T-cell (primary cell): ENCODE data around the gene NDUFS6. TPM values are rescaled to one million over a fixed set of nuclear protein-coding genes. Genes with fewer than 3 reads are reported as not detected.

Experiments
- ATAC-seq, 4 experiments: fragments of 200-7000 bp in 3 of 4; fragments of 150-1000 bp in 1 of 4; cut with Tn5 transposase; replicated peaks in 1 of 4; 1 replicate in 3 of 4; 2 replicates in 1 of 4; pipeline ENCODE4 v1.10.0; 2021; ENCODE audit warnings: moderate library complexity in 3 of 4, mild to moderate bottlenecking in 2 of 4, moderate number of reproducible peaks in 1 of 4
- CTCF ChIA-PET, 2 donors: fragments of 300-600 bp; sonication (Branson Sonifier 250); formaldehyde crosslinking; loops; one replicate each; lab custom pipeline; 2022; ENCODE audit warnings: antibody characterized with exemption in 2 of 2; lab: Charles Lee
- POLR2A ChIA-PET, 2 donors: fragments of 300-600 bp; sonication (Branson Sonifier 250); formaldehyde crosslinking; loops; one replicate each; lab custom pipeline; 2022; ENCODE audit warnings: antibody characterized with exemption in 2 of 2; lab: Charles Lee
- DNase-seq, 35 experiments: peaks; one replicate each; pipeline versions ENCODE4 v3.0.0 to v3.0.0-alpha.2; 2013 to 2023
- H3K27ac ChIP-seq: one replicate; pipeline ENCODE4 v1.5.1; 2013; ENCODE audit warnings: low read length
- H3K27me3 ChIP-seq, 2 experiments: replicated peaks in 1 of 2; 1 replicate in 1 of 2; 2 replicates in 1 of 2; pipeline versions ENCODE4 v1.6.1 to v1.7.0; 2013; ENCODE audit warnings: low read length in 1 of 2, mixed read lengths in 1 of 2; ENCODE audit not compliant: control insufficient read depth in 2 of 2, insufficient read depth in 2 of 2; ENCODE audit errors: extremely low read depth in 1 of 2
- H3K36me3 ChIP-seq, 2 donors: 1 replicate in 1 of 2; 2 replicates in 1 of 2; pipeline versions ENCODE4 v1.6.1 to v1.7.0; 2013; ENCODE audit warnings: low read length in 1 of 2; ENCODE audit not compliant: control insufficient read depth in 2 of 2, insufficient read depth in 1 of 2; ENCODE audit errors: extremely low read depth in 1 of 2
- H3K4me1 ChIP-seq, 2 experiments: 1 replicate in 1 of 2; 2 replicates in 1 of 2; pipeline versions ENCODE4 v1.6.1 to v1.7.0; 2013; ENCODE audit warnings: low read length in 2 of 2, mixed read lengths in 1 of 2; ENCODE audit not compliant: insufficient read depth in 2 of 2, control insufficient read depth in 1 of 2; ENCODE audit errors: extremely low read depth in 1 of 2
- H3K4me3 ChIP-seq, 2 donors: 1 replicate in 1 of 2; 2 replicates in 1 of 2; pipeline versions ENCODE4 v1.5.1 to v1.7.0; 2013; ENCODE audit warnings: mild to moderate bottlenecking in 2 of 2, low read length in 1 of 2, moderate library complexity in 1 of 2; ENCODE audit not compliant: control insufficient read depth in 1 of 2; ENCODE audit errors: extremely low read depth in 1 of 2
- H3K9me3 ChIP-seq: 2 replicates; pipeline ENCODE4 v1.7.0; 2013
- H3K27ac Mint-ChIP-seq, 2 donors: one replicate each; pipeline ENCODE4 v1.8.0; 2020 to 2021; ENCODE audit warnings: mild to moderate bottlenecking in 2 of 2, mixed read lengths in 2 of 2
- H3K27me3 Mint-ChIP-seq, 2 donors: one replicate each; pipeline ENCODE4 v1.8.0; 2021 to 2022; ENCODE audit warnings: mixed read lengths in 2 of 2
- H3K36me3 Mint-ChIP-seq: one replicate; pipeline ENCODE4 v1.8.0; 2021; ENCODE audit warnings: mixed read lengths
- H3K4me1 Mint-ChIP-seq, 3 donors: one replicate each; pipeline ENCODE4 v1.8.0; 2020 to 2022; ENCODE audit warnings: mixed read lengths in 3 of 3, mild to moderate bottlenecking in 1 of 3
- H3K4me3 Mint-ChIP-seq, 3 donors: one replicate each; pipeline ENCODE4 v1.8.0; 2020 to 2022; ENCODE audit warnings: mild to moderate bottlenecking in 3 of 3, mixed read lengths in 3 of 3, moderate library complexity in 3 of 3
- H3K9me3 Mint-ChIP-seq, 3 donors: one replicate each; pipeline ENCODE4 v1.8.0; 2020 to 2022; ENCODE audit warnings: mixed read lengths in 3 of 3
- WGBS: methylation state at CpG from one replicate; pipeline ENCODE4 v1.1.5; 2013; ENCODE audit warnings: missing lambda C conversion rate; ENCODE audit not compliant: insufficient coverage; 5-methylcytosine and 5-hydroxymethylcytosine counted together
- total RNA-seq, 35 experiments: library from RNA in 6 of 35; stranded (reverse) in 6 of 35; fragments of 120-200 nt in 1 of 35; gene quantifications; one replicate each; pipeline versions ENCODE4 v1.2.1 to v1.2.4 and lab custom pipeline; 2013 to 2026

Gene NDUFS6
- total RNA-seq, 5 donors from 2014 or later (not counting 1 experiment from before 2014, with no cell fraction given): 16.4 to 21.7 (median 18.8) TPM

DNA sequence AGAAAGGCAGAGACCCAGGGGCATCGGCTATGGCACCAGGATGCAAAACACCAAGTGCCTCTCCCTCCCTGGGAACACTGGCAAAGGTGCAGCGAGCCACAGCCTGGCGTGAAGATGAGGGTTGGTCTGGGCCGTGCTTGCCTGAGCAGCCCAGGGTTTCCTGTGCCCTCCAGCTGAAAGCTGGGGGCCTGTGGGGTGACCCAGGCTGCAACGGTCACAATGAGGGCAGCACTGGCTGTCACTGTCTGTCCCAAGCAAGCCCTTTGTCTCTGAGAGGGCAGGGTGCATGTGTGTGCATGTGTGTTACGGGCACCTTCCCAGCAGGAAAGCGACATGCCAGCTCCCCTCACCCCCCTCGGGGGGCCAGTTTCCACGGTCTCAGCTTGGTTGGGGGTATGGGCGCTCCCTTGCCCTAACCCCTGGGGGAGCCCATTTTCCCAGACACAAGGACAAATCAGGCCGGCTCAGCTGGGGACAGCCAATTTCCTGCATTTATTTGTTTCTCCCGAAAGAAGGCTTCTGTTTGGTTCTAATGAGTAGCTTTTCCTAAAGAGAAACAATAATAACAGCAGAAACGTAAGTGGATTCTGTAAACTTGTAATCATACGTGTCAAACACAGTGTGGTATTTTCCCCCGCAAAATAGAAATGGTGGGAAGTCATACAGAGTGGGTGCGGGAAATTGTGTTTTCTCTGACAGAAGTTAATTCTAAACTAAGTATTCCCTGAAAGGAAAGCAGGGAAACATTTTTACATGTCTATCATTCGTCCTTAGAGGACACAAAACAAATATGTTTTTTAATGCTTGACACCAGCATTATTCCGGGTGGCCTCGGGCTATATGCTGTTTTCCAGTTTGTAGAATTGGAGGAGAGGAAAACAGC lies 22.8 kb upstream of the NDUFS6 start:
- H3K36me3 Mint-ChIP-seq: no peaks in the 10 kb centered on the region
- H3K4me1 ChIP-seq: peaks cover 0 to 2% of the 10 kb centered on the region in 2 experiments
- no peak overlapping the region for H3K27ac Mint-ChIP-seq
- H3K27me3 Mint-ChIP-seq: peaks cover 4 to 5% of the 10 kb centered on the region in 2 donors
- H3K9me3 ChIP-seq: no peaks in the 10 kb centered on the region
- ATAC-seq (no peak), DNase-seq (no peak)
- no peak overlapping the region for H3K27ac ChIP-seq
- H3K4me1 Mint-ChIP-seq: peaks cover 4 to 9% (median 7%) of the 10 kb centered on the region in 3 donors
- no peak overlapping the region for H3K4me3 ChIP-seq
- no peaks in the 10 kb centered on the region for H3K9me3 Mint-ChIP-seq
- peaks cover 0 to 26% of the 10 kb centered on the region in 2 experiments for H3K27me3 ChIP-seq
- 79% methylated on average over 9 of the region's 19 CpGs for WGBS
- ChIA-PET CTCF (no interaction called here), POLR2A (no interaction called here)
- H3K36me3 ChIP-seq: no peaks in the 10 kb centered on the region
- no peak overlapping the region for H3K4me3 Mint-ChIP-seq

DNA sequence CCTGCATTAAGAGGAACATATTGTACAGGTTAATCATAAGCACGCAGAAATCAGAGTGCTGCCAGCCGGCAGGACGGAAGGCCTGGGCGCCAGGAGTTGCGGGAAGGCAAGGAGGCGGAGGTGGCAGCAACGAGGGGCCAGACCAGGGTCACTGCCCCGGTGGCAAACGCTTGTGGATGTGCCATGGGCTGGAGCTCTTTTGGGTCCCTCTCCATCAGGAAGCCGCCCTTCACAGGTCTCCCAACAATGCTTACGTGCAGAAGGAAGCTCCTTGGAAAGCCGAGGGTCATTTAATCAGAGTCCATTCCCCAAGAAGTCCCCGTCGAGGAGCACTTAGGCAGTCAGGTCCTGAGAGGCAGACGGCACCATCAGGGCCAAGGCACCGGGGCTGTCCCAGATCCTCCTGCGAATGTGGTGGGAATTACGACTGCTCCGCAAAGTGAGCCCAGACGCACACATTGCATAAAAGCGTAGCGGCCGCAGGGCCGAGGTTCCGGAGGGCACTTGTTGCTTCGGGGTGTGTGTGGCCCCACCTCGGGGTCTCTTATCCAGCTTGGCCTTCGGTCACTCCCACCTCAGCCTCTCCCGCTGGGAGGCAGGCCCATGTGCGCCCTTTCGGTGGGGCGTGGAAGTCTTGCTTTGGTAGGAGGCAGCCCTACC lies 22.1 kb upstream of the NDUFS6 start:
- Mint-ChIP-seq H3K27me3 (peaks cover 4 to 5% of the 10 kb centered on the region in 2 donors), H3K36me3 (no peaks in the 10 kb centered on the region), H3K9me3 (no peaks in the 10 kb centered on the region), H3K4me3 (no peak overlapping the region), H3K27ac (no peak overlapping the region), H3K4me1 (peaks cover 4 to 11% (median 8%) of the 10 kb centered on the region in 3 donors)
- Histone ChIP-seq H3K4me3 (no peak overlapping the region), H3K27me3 (peaks cover 0 to 27% of the 10 kb centered on the region in 2 experiments), H3K4me1 (peaks cover 0 to 4% of the 10 kb centered on the region in 2 experiments), H3K9me3 (no peaks in the 10 kb centered on the region), H3K36me3 (no peaks in the 10 kb centered on the region), H3K27ac (no peak overlapping the region)
- no peak for ATAC-seq
- 85% methylated on average over 26 of the region's 32 CpGs for WGBS
- POLR2A ChIA-PET: no interaction called here
- CTCF ChIA-PET: no interaction called here
- no peak for DNase-seq

GRCh38 chr5:1779782-1780613 lies 21.2 kb upstream of the NDUFS6 start:
- 77% methylated on average over 12 of the region's 20 CpGs for WGBS
- H3K27ac Mint-ChIP-seq: no peak overlapping the region

GRCh38 chr5:1780614-1780930 lies 20.6 kb upstream of the NDUFS6 start:
- ChIA-PET CTCF (no interaction called here), POLR2A (no interaction called here)
- WGBS: 81% methylated on average over 5 of the region's 6 CpGs
- no peak overlapping the region for H3K4me3 Mint-ChIP-seq
- DNase-seq: no peak
- H3K36me3 ChIP-seq: no peaks in the 10 kb centered on the region
- H3K9me3 Mint-ChIP-seq: no peaks in the 10 kb centered on the region
- no peak overlapping the region for H3K4me3 ChIP-seq
- peaks cover 6 to 10% of the 10 kb centered on the region in 2 donors for H3K27me3 Mint-ChIP-seq
- no peak overlapping the region for H3K27ac Mint-ChIP-seq
- H3K9me3 ChIP-seq: no peaks in the 10 kb centered on the region
- peaks cover 0 to 39% of the 10 kb centered on the region in 2 experiments for H3K27me3 ChIP-seq
- no peaks in the 10 kb centered on the region for H3K36me3 Mint-ChIP-seq
- no peak for ATAC-seq
- H3K4me1 Mint-ChIP-seq: peaks cover 10 to 21% (median 12%) of the 10 kb centered on the region in 3 donors
- H3K27ac ChIP-seq: no peak overlapping the region
- H3K4me1 ChIP-seq: peaks cover 0 to 18% of the 10 kb centered on the region in 2 experiments

More at GRCh38 chr5:1779782-1780613, 21.2 kb upstream of the NDUFS6 start:
- Histone ChIP-seq H3K4me1 (peaks cover 0 to 13% of the 10 kb centered on the region in 2 experiments), H3K9me3 (no peaks in the 10 kb centered on the region), H3K27ac (no peak overlapping the region), H3K36me3 (no peaks in the 10 kb centered on the region), H3K27me3 (peaks cover 0 to 36% of the 10 kb centered on the region in 2 experiments), H3K4me3 (no peak overlapping the region)
- no peak for ATAC-seq
- POLR2A ChIA-PET: no interaction called here
- Mint-ChIP-seq H3K9me3 (no peaks in the 10 kb centered on the region), H3K4me1 (peaks cover 10 to 19% (median 11%) of the 10 kb centered on the region in 3 donors), H3K27me3 (peaks cover 6 to 10% of the 10 kb centered on the region in 2 donors), H3K4me3 (no peak overlapping the region), H3K36me3 (no peaks in the 10 kb centered on the region)
- no peak for DNase-seq
- CTCF ChIA-PET: no interaction called here

GRCh38 chr5:1781107-1781506 lies 20.1 kb upstream of the NDUFS6 start:
- Mint-ChIP-seq H3K9me3 (no peaks in the 10 kb centered on the region), H3K27ac (no peak overlapping the region), H3K4me3 (no peak overlapping the region), H3K4me1 (peaks cover 10 to 22% (median 16%) of the 10 kb centered on the region in 3 donors), H3K36me3 (no peaks in the 10 kb centered on the region), H3K27me3 (peaks cover 6 to 10% of the 10 kb centered on the region in 2 donors)
- H3K4me1 ChIP-seq: peaks cover 0 to 21% of the 10 kb centered on the region in 2 experiments
- no peak overlapping the region for H3K27ac ChIP-seq
- POLR2A ChIA-PET: no interaction called here
- H3K27me3 ChIP-seq: peaks cover 0 to 45% of the 10 kb centered on the region in 2 experiments
- H3K36me3 ChIP-seq: no peaks in the 10 kb centered on the region
- no peak for ATAC-seq
- 61% methylated on average over 2 of the region's 6 CpGs for whole genome bisulfite sequencing
- H3K4me3 ChIP-seq: no peak overlapping the region
- no peaks in the 10 kb centered on the region for H3K9me3 ChIP-seq
- DNase-seq: no peak
- CTCF ChIA-PET: no interaction called here
